ENCODE measurements around the gene TWNK.

The TWNK gene

DNA sequence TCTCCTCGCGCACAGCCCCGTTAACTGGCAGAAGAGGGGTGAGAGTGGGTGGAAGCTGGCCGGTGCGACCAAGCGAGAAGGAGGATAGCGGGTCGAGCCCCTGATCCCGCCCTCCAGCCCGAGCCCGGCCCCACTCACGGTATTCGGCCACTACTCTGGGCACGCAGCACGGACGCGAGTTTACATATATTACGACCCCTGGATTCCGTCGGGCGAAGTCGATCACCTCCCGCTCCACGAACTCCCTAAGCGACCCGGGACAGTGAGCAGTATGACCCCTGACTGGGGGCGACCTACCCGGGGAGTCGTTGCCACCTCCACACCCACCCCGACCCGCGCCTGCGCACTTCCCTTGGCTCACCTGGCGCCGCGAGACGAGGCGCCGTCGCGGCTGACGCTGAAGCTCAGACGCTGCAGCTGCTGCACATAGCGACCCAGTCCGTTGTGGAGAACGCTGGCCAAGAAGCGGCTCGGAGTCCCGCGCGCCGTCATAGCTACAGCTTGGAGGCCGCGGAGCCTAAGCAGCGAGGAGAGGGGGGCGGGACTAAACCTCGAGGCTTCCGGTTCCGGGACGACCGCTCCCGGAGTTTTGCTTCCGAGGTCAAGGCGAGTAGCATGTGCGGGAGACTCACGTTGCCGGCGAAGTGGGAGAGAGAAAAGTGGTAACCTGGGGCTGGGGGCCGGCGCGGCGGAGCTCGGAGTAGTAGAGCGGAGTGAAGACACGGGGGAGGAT, at the start of gene TWNK, which contains the start of gene MRPL43:
TWNK (plus strand) TSS at position 592 of the 733 bp plus-strand sequence. CDS start 668 bp downstream, outside the sequence.
MRPL43 (minus strand) TSS at position 546 of the 733 bp plus-strand sequence; CDS start at position 492, 54 bp downstream.
- no peak for TF ChIP-seq CTCF (IDR thresholded peaks at IDR 0.05; ENCODE audit: extremely low read depth, missing control alignments)
- peak; percentile 92 for DNase-seq (ENCODE audit: low spot score)

- no peak for TF ChIP-seq CTCF (IDR thresholded peaks at IDR 0.05; ENCODE audit: extremely low read depth, missing control alignments)
- DNase-seq (ENCODE audit: low spot score) = no peak
Measured at GRCh38 chr10:100939763-100940344, 47.5 kb upstream of the TWNK start.

DNA sequence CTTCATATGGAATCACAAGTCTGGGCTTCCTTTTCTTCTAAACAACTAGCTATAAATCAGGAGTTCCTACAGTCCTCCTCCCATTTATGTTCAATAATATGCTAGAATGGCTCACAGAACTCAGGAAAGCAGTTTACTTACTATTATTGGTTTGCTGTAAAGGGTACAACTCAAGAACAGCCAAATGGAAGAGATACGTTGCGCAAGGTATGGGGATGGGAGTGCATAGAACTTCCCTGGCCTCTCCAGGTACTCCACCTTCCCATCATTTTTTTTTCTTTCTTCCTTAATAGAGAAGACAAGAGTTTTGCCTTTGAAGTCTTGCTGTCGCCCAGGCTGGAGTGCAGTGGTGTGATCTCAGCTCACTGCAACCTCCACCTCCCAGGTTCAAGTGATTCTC, 45.1 kb upstream of the TWNK start:
- TF ChIP-seq CTCF (IDR thresholded peaks at IDR 0.05; ENCODE audit: extremely low read depth, missing control alignments) = no peak
- DNase-seq (ENCODE audit: low spot score) = no peak

DNA sequence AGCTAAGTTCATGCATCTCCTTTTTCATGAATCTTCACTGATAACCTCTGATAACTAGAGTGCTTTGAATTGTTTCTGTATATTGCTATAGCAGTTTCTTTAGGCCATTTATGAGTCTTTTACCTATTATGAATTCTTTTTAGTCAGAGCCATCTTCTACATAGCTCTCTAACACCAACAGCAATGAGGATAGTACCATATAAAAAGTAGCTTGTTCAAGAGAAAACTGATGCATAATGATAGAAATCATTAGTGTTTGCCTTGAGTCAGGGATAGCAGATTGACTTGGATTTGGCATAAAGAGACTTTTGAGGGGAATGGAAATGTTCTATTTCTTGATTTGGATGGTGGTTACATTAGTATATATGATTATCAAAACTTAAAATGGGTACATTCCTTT, 43.8 kb upstream of the TWNK start:
- no peak for TF ChIP-seq CTCF (IDR thresholded peaks at IDR 0.05; ENCODE audit: extremely low read depth, missing control alignments)
- DNase-seq (ENCODE audit: low spot score) = no peak

DNA sequence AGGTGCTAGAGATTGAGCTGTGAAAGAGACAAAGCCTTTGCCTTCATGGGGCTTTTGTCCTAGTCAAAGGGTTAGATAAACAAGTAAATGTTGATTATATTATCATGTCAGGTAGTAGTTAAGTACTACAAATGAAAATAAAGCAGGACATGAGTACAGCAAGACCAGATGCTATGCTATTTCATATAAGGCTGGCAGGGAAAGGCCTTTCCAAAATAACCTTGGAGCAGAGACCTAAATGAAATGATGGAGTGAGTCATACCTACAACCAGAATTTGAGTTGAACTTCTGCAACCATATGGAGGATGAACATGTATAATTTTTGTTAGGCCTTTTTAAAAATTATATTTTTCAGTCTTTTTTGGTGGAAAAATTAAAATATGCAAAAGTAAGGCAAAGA, 41.6 kb upstream of the TWNK start:
- DNase-seq (ENCODE audit: low spot score) = no peak
- no peak for TF ChIP-seq CTCF (IDR thresholded peaks at IDR 0.05; ENCODE audit: extremely low read depth, missing control alignments)

DNA sequence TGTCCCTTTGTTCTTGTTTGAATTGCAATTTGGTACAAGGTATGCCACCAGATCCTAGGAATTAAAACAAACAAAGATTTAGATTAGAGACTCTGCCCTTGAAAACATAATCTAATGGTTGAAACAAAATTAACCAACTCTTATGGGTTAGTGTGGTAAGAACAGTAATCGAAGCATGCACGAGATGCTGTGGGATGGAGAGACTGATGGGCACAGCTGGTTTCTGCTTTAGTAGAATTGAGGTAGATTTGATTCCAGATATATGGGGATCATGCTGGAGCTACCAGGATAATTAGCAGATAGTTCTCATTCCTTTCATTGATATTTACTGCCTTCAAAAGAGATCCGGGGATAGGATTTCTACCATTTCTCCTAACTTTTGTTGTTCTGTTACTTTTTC, 38.4 kb upstream of the TWNK start:
- TF ChIP-seq CTCF (IDR thresholded peaks at IDR 0.05; ENCODE audit: extremely low read depth, missing control alignments) = no peak

GRCh38 chr10:100960251-100960650, 27.1 kb upstream of the TWNK start:
- DNase-seq (ENCODE audit: low spot score) = no peak
- TF ChIP-seq CTCF (IDR thresholded peaks at IDR 0.05; ENCODE audit: extremely low read depth, missing control alignments) = no peak

More for the DNA sequence above, 38.4 kb upstream of the TWNK start:
- no peak for DNase-seq (ENCODE audit: low spot score)
